CD4-positive, alpha-beta memory T cell (primary cell): ENCODE results near the gene RBM20. TPM values are rescaled to one million over a fixed set of nuclear protein-coding genes. Genes with fewer than 3 reads are reported as not detected.
A peak's percentile ranks its signal among the peaks of the same experiment; 100 is the strongest.

ENCODE experiments used
- CTCF ChIA-PET: fragments of 350-600 bp; sonication (Branson Sonifier 250); formaldehyde crosslinking; loops from one replicate; lab custom pipeline; 2021; ENCODE audit warnings: inconsistent platforms; ENCODE audit not compliant: partially characterized antibody; lab: Charles Lee
- POLR2A ChIA-PET: fragments of 350-600 bp; sonication (Branson Sonifier 250); formaldehyde crosslinking; loops from one replicate; lab custom pipeline; 2021; ENCODE audit not compliant: partially characterized antibody; lab: Charles Lee
- DNase-seq, 5 donors: peaks; one replicate each; pipeline versions ENCODE4 v3.0.0 to v3.0.0-alpha.2; 2020 to 2022; ENCODE audit warnings: mixed read lengths in 1 of 5
- H3K27ac ChIP-seq: one replicate; pipeline ENCODE4 v1.7.0; 2013; ENCODE audit warnings: low read depth, low read length
- H3K27me3 ChIP-seq: 2 replicates; pipeline ENCODE4 v1.7.0; 2013; ENCODE audit warnings: mild to moderate bottlenecking, low read length, moderate library complexity; ENCODE audit not compliant: insufficient read depth
- H3K36me3 ChIP-seq: 2 replicates; pipeline ENCODE4 v1.7.0; 2013; ENCODE audit warnings: mild to moderate bottlenecking, low read length, moderate library complexity; ENCODE audit not compliant: insufficient read depth
- H3K4me1 ChIP-seq: 2 replicates; pipeline ENCODE4 v1.7.0; 2013; ENCODE audit warnings: mild to moderate bottlenecking, low read length, moderate library complexity; ENCODE audit not compliant: insufficient read depth
- H3K4me3 ChIP-seq, 2 donors: one replicate each; pipeline ENCODE4 v1.7.0; 2013; ENCODE audit warnings: low read length in 2 of 2, mild to moderate bottlenecking in 1 of 2
- H3K9me3 ChIP-seq, 2 donors: one replicate each; pipeline ENCODE4 v1.7.0; 2013; ENCODE audit warnings: low read length in 2 of 2, control low read depth in 1 of 2; ENCODE audit not compliant: control insufficient read depth in 1 of 2
- H3K27ac Mint-ChIP-seq, 7 donors: one replicate each; pipeline ENCODE4 v1.8.0; 2020 to 2021; ENCODE audit warnings: mixed read lengths in 7 of 7, mild to moderate bottlenecking in 6 of 7, inconsistent platforms in 3 of 7, moderate library complexity in 3 of 7
- H3K27me3 Mint-ChIP-seq, 2 donors: one replicate each; pipeline ENCODE4 v1.8.0; 2020 to 2021; ENCODE audit warnings: mixed read lengths in 2 of 2
- H3K36me3 Mint-ChIP-seq, 2 donors: one replicate each; pipeline ENCODE4 v1.8.0; 2020 to 2021; ENCODE audit warnings: mixed read lengths in 2 of 2, inconsistent platforms in 1 of 2, mild to moderate bottlenecking in 1 of 2
- H3K4me1 Mint-ChIP-seq, 4 donors: one replicate each; pipeline ENCODE4 v1.8.0; 2020 to 2021; ENCODE audit warnings: mixed read lengths in 4 of 4, mild to moderate bottlenecking in 1 of 4
- H3K4me3 Mint-ChIP-seq, 8 donors: one replicate each; pipeline ENCODE4 v1.8.0; 2020 to 2021; ENCODE audit warnings: mixed read lengths in 8 of 8, mild to moderate bottlenecking in 7 of 8, moderate library complexity in 6 of 8, inconsistent platforms in 3 of 8
- H3K9me3 Mint-ChIP-seq, 8 donors: one replicate each; pipeline ENCODE4 v1.8.0; 2020 to 2021; ENCODE audit warnings: mixed read lengths in 8 of 8, mild to moderate bottlenecking in 5 of 8, inconsistent platforms in 3 of 8, moderate library complexity in 1 of 8
- intact Hi-C: fragments of 100-400 bp; cut with micrococcal nuclease; formaldehyde crosslinking; loops from one replicate; pipeline ENCODE4 v1.15.1; 2023
- polyA plus RNA-seq, 2 donors: library from polyadenylated mRNA; unstranded; fragments of 300-500 nt; fragmentation: Illumina TruSeq; gene quantifications; one replicate each; pipeline ENCODE4 v1.2.3, GENCODE V29; 2021
- total RNA-seq, 2 experiments: library from RNA; stranded (reverse); gene quantifications; one replicate each; pipeline ENCODE4 v1.2.3, GENCODE V29; 2021

The RBM20 gene
- total and polyA plus RNA-seq, 4 experiments from 2014 or later = 0.03 TPM; not detected in 3

DNA sequence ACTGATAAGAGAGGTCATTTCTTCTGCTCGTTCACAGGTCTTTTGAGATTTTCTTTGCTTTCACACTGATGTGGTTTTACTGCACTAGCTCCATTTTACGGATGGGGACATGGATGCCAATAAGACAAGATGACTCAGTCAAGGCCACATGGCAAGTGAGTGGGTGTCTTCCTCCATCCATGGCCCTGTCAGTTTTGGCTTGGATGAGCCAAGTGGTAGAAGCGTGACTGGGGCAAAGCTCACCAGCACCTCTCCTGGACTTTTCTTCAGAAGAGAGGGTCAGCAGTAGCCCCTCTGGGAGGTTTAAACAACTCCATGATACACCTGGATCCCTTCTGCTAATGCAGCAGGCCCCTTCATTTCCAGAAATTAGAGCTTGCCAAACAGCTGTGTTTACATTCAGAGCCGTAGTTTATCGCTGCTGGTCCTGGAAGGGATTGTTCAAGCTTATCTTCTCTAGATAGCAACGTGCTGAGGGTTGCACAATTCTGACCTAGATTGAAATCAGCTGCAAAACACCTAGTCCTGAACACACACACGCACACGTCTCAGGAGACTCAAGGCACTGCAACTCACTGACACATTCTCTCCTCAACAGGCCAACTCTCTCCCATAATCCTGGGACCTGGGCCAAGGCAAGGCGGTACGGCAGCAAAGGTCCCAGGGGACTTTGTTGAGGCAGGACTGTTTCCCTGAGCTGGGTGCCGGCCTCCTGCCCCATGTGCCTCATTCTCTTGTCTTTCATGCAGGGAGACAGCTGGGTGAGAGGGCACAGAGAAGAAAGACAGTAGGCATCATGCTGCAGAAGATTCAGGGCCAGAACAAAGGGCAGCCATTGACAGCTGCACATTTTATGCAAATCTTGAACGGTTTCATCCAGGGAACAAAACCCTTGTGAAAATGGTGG lies 213.4 kb downstream of the RBM20 start:
- peak overlapping the region in 7 of 8 donors; percentile 53 to 89 (median 72) for H3K4me3 Mint-ChIP-seq
- peak overlapping the region; percentile 91 to 99 (median 97) for H3K27ac Mint-ChIP-seq
- DNase-seq = peak in 4 of 5 donors; percentile 51 to 71 (median 56)
- POLR2A ChIA-PET = interaction anchor here (0.6 to 6.8 kb wide), 23 partner anchors 8 to 763 kb away, joined by 3 to 214 read pairs (median 5); partner anchors contain the start of genes BBIP1, PDCD4 and SHOC2
- intact Hi-C loops = no loop called here
- peaks cover 91% of the 10 kb centered on the region for H3K4me1 ChIP-seq
- no peaks in the 10 kb centered on the region for H3K9me3 Mint-ChIP-seq
- H3K4me3 ChIP-seq = no peak overlapping the region
- H3K36me3 Mint-ChIP-seq = peaks cover 0 to 2% of the 10 kb centered on the region in 2 donors
- peaks cover 67 to 92% (median 79%) of the 10 kb centered on the region in 4 donors for H3K4me1 Mint-ChIP-seq
- CTCF ChIA-PET = interaction anchor here (1.0 to 5.4 kb wide), 17 partner anchors 8 to 185 kb away, joined by 3 to 59 read pairs (median 7); partner anchors contain the start of gene PDCD4
- H3K27ac ChIP-seq = peak overlapping the region; percentile 57
- H3K27me3 Mint-ChIP-seq = no peaks in the 10 kb centered on the region
- no peaks in the 10 kb centered on the region for H3K9me3 ChIP-seq
- no peaks in the 10 kb centered on the region for H3K36me3 ChIP-seq
- no peaks in the 10 kb centered on the region for H3K27me3 ChIP-seq

DNA sequence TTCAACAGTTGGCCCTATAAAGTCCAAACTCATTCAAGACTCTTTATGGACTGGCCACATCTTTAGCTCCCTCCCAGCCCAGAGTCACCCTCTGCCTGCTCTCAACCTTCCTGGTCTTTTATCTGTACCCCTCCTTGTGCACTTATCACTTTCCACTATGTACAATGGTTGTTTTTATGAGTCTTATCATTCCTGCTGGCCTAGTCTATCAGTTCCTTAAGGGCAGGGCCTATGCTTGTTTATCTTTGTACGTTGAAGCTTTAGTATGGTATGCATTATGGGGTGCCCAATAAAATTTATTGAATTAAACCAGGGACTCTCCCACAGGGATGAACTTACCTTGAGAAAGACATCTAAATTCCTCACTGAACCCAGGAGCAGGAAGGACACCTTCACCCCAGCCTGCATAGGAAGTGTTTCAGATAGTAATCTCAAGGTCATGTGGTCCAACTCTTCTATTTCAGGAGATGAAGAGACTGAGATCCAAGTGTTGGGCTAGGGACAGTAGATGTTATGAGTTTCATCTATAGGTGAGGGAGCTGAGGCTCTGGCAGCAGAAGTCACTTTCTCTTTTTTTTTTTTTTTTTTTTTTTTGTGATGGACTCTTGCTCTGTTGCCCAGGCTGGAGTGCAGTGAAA lies 214.3 kb downstream of the RBM20 start:
- Mint-ChIP-seq H3K4me1 (peaks cover 65 to 92% (median 79%) of the 10 kb centered on the region in 4 donors), H3K36me3 (peaks cover 0 to 2% of the 10 kb centered on the region in 2 donors), H3K4me3 (peak overlapping the region; percentile 15 to 89 (median 69)), H3K27ac (peak overlapping the region; percentile 91 to 99 (median 97)), H3K9me3 (no peaks in the 10 kb centered on the region), H3K27me3 (no peaks in the 10 kb centered on the region)
- ChIA-PET POLR2A (interaction anchor here (0.6 to 6.8 kb wide), 19 partner anchors 9 to 764 kb away, joined by 3 to 214 read pairs (median 7); partner anchors contain the start of genes BBIP1, PDCD4 and SHOC2), CTCF (interaction anchor here (1.0 to 5.4 kb wide), 15 partner anchors 9 to 186 kb away, joined by 3 to 59 read pairs (median 13); partner anchors contain the start of gene PDCD4)
- Histone ChIP-seq H3K4me3 (no peak overlapping the region), H3K4me1 (peaks cover 91% of the 10 kb centered on the region), H3K27ac (peak overlapping the region; percentile 81), H3K27me3 (no peaks in the 10 kb centered on the region), H3K9me3 (no peaks in the 10 kb centered on the region), H3K36me3 (no peaks in the 10 kb centered on the region)
- no peak for DNase-seq
- intact Hi-C loops = no loop called here

DNA sequence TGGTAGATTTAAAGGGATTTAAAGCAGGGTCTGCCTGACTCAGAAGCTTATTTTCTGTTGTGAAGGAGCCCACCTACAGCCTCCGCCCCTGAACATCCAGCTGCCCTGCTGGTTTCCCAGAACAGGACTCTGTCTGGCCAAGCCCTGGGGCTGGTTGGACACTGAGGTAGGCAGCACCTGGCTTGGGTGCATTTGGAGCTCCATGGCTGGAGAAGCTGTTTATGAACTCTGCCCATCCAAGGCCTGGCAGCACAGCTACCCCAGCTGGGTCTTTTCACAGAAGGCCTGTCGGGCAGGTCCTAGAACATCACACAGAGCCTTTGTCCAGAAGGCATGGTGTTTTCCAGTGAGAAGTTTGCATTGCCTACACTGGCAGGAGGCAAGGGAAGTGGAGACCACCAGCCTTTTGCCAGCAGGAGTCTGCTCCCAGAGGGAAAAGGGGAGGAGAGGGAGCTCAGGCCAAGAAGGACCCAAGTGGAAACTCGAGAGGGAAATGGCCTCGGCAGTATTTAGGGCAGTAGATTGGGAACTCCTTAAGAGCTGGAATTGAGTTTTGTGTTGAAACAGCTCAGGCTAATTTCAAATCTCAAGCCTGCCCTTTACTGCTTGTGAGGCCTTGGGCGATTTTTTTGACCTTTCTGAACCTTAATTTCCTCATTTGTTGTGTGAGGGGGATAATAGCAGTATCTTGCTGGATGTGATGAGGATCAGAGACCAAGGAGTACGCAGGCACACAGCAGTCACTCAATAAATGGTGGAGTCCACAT lies 215.3 kb downstream of the RBM20 start:
- DNase-seq = no peak

DNA sequence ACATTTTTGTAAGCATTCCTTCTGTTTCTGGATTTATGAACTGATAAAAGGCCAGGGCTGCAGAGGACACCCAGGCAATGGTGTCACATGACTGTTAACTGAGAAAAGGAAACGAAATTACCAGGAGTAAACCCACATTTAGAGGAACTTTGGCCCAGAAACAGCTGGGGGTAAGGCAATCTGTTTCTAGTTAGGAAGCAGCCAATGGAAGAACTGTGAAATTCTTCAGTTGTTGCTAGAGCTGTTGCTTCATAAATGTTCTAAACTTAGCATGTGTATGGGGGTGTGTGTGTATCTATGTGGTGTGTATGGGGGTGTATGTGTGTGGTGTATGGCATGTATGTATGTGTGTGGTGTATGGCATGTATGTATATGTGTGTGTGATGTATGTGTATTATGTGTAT lies 215.8 kb downstream of the RBM20 start:
- Histone ChIP-seq H3K27me3 (no peaks in the 10 kb centered on the region), H3K4me3 (no peak overlapping the region), H3K9me3 (no peaks in the 10 kb centered on the region), H3K27ac (peak overlapping the region; percentile 81), H3K36me3 (no peaks in the 10 kb centered on the region), H3K4me1 (peaks cover 91% of the 10 kb centered on the region)
- CTCF ChIA-PET = interaction anchor here (0.9 to 5.4 kb wide), 8 partner anchors 8 to 110 kb away, joined by 3 to 59 read pairs (median 16); partner anchors contain the start of gene PDCD4
- Mint-ChIP-seq H3K4me3 (peak overlapping the region in 7 of 8 donors; percentile 11 to 76 (median 60)), H3K36me3 (peaks cover 0 to 2% of the 10 kb centered on the region in 2 donors), H3K4me1 (peaks cover 63 to 92% (median 81%) of the 10 kb centered on the region in 4 donors), H3K27me3 (no peaks in the 10 kb centered on the region), H3K9me3 (no peaks in the 10 kb centered on the region), H3K27ac (peak overlapping the region; percentile 91 to 99 (median 97))
- POLR2A ChIA-PET = interaction anchor here (0.6 to 6.8 kb wide), 16 partner anchors 7 to 109 kb away, joined by 3 to 214 read pairs (median 6); partner anchors contain the start of genes BBIP1, PDCD4 and SHOC2
- intact Hi-C loops = loop anchor here (1.0 to 5.0 kb wide), 2 partner anchors 11 to 358 kb away; partner anchors contain the start of gene PDCD4
- DNase-seq = no peak

More for the DNA sequence above, 215.3 kb downstream of the RBM20 start:
- no peaks in the 10 kb centered on the region for H3K27me3 ChIP-seq
- intact Hi-C loops = no loop called here
- POLR2A ChIA-PET = interaction anchor here (0.6 to 6.8 kb wide), 16 partner anchors 9 to 100 kb away, joined by 3 to 214 read pairs (median 12); partner anchors contain the start of genes BBIP1, PDCD4 and SHOC2
- H3K4me1 ChIP-seq = peaks cover 91% of the 10 kb centered on the region
- Mint-ChIP-seq H3K27me3 (no peaks in the 10 kb centered on the region), H3K4me1 (peaks cover 62 to 92% (median 79%) of the 10 kb centered on the region in 4 donors), H3K27ac (peak overlapping the region; percentile 91 to 99 (median 97)), H3K4me3 (peak overlapping the region in 5 of 8 donors; percentile 9 to 89 (median 60)), H3K36me3 (peaks cover 0 to 2% of the 10 kb centered on the region in 2 donors), H3K9me3 (no peaks in the 10 kb centered on the region)
- H3K9me3 ChIP-seq = no peaks in the 10 kb centered on the region
- H3K4me3 ChIP-seq = no peak overlapping the region
- H3K27ac ChIP-seq = peak overlapping the region; percentile 81
- CTCF ChIA-PET = interaction anchor here (1.0 to 5.4 kb wide), 10 partner anchors 8 to 59 kb away, joined by 3 to 59 read pairs (median 18); partner anchors contain the start of gene PDCD4
- H3K36me3 ChIP-seq = no peaks in the 10 kb centered on the region

DNA sequence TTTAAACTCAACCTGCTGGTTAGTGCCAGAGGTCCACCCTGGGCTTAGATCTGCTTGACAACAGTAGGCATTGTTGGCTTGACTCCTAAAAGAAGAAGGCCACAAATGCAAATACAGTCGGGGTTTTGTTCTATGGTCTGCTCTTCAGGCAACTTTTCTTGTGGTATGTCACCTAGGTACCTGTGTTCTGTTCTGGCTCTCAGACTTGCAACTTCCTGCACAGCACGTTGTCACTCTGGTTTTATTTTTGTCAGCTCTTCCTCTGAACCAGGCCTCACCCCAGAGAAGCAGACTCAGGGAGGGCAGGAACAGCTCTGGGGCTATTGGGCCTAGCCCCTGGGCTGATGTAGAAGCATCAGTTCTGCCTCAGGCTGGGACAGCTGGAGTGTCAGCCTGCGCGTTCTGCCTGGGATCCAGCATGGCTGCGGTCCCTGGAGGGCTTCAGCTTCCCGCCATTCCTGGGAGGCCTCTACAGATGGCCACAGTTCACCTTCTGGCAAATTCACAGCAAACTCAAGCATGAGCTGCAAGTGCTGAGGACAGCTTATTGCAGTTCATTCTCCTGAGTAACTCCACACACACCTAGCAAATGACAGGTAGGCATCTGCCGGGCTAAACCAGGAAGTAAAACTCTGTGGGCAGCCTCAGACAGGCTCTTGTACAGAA lies 216.6 kb downstream of the RBM20 start:
- no peaks in the 10 kb centered on the region for H3K27me3 Mint-ChIP-seq
- peak overlapping the region; percentile 6 to 76 (median 64) for H3K4me3 Mint-ChIP-seq
- peak; percentile 77 to 82 (median 79) for DNase-seq
- H3K9me3 ChIP-seq = no peaks in the 10 kb centered on the region
- POLR2A ChIA-PET = interaction anchor here (0.9 to 6.8 kb wide), 20 partner anchors 7 to 652 kb away, joined by 3 to 214 read pairs (median 4); partner anchors contain the start of genes BBIP1, PDCD4 and SHOC2
- peaks cover 91% of the 10 kb centered on the region for H3K4me1 ChIP-seq
- peak overlapping the region in 1 of 2 donors; percentile 16 for H3K4me3 ChIP-seq
- no peaks in the 10 kb centered on the region for H3K36me3 ChIP-seq
- peak overlapping the region; percentile 81 for H3K27ac ChIP-seq
- CTCF ChIA-PET = interaction anchor here (0.9 to 5.4 kb wide), 12 partner anchors 7 to 112 kb away, joined by 3 to 59 read pairs (median 4); partner anchors contain the start of gene PDCD4
- H3K9me3 Mint-ChIP-seq = no peaks in the 10 kb centered on the region
- H3K27ac Mint-ChIP-seq = peak overlapping the region; percentile 91 to 99 (median 97)
- H3K27me3 ChIP-seq = no peaks in the 10 kb centered on the region
- intact Hi-C loops = loop anchor here (1.0 to 5.0 kb wide), 2 partner anchors 11 to 358 kb away; partner anchors contain the start of gene PDCD4
- peaks cover 64 to 92% (median 81%) of the 10 kb centered on the region in 4 donors for H3K4me1 Mint-ChIP-seq
- peaks cover 0 to 2% of the 10 kb centered on the region in 2 donors for H3K36me3 Mint-ChIP-seq
